ENCODE data around the gene SPAAR. TPM values are rescaled to one million over a fixed set of nuclear protein-coding genes. Genes with fewer than 3 reads are reported as not detected.

The SPAAR gene
- total RNA-seq, 1 experiment from 2014 or later: 0.72 TPM

- Histone ChIP-seq H2AFZ (no peak overlapping the region), H3K79me2 (ENCODE audit: low read depth) (no peaks in the 10 kb centered on the region), H3K9me3 (ENCODE audit: insufficient read depth, low read depth) (no peaks in the 10 kb centered on the region), H3K27ac (no peak overlapping the region), H3K4me3 (no peak overlapping the region), H3K4me1 (replicated peaks; ENCODE audit: insufficient read depth) (no peaks in the 10 kb centered on the region), H3K27me3 (ENCODE audit: insufficient read depth, low read depth) (no peaks in the 10 kb centered on the region), H3K9me2 (ENCODE audit: insufficient read depth) (no peaks in the 10 kb centered on the region), H4K20me1 (ENCODE audit: insufficient read depth) (no peaks in the 10 kb centered on the region), H3K36me3 (ENCODE audit: low read depth) (no peaks in the 10 kb centered on the region), H3K4me2 (no peak overlapping the region), H3F3A (ENCODE audit: insufficient read depth, low read depth) (no peaks in the 10 kb centered on the region)
- POLR2A ChIA-PET (ENCODE audit: unreplicated experiment): no interaction called here
- no peak for DNase-seq
- no TSS peak for BruUV-seq (replicated peaks)
- intact Hi-C loops (cut with micrococcal nuclease; ENCODE audit: unreplicated experiment): no loop called here
- TF ChIP-seq CTCF (conservative IDR thresholded peaks at IDR 0.05) (no peak), EZH2 (IDR thresholded peaks at IDR 0.05; ENCODE audit: low read depth) (no peak)
- CTCF ChIA-PET: interaction anchor here (0.5 kb wide), 1 partner anchor 15 kb away, joined by 6 read pairs; no protein-coding TSS in a partner anchor
These were observed 50.9 kb downstream of the SPAAR start for GRCh38 chr9:35960039-35960655.

Other genes with a start within 250 kb of the SPAAR start
- gene ARHGEF39, start 244.3 kb upstream of the SPAAR start, total RNA-seq (2021): 13.5 and 15.6 TPM in 2 replicates
- 2.5 and 6.6 TPM in 2 replicates for gene CA9, start 235.6 kb upstream of the SPAAR start, total RNA-seq (2021)
- 30.5 and 60.0 TPM in 2 replicates for gene TPM2, start 219.6 kb upstream of the SPAAR start, total RNA-seq (2021)
- gene TLN1, start 177.3 kb upstream of the SPAAR start, total RNA-seq (2021): 101 and 114 TPM in 2 replicates
- 22.4 and 23.6 TPM in 2 replicates for gene CREB3, start 176.8 kb upstream of the SPAAR start, total RNA-seq (2021)
- gene GBA2, start 160.3 kb upstream of the SPAAR start, total RNA-seq (2021): 25.0 and 29.6 TPM in 2 replicates
- gene RGP1, start 160.2 kb upstream of the SPAAR start, total RNA-seq (2021): 21.8 and 25.1 TPM in 2 replicates
- gene MSMP, start 155.2 kb upstream of the SPAAR start, total RNA-seq (2021): not detected in 2 replicates
- 11.3 and 12.2 TPM in 2 replicates for gene NPR2, start 117.9 kb upstream of the SPAAR start, total RNA-seq (2021)
- 0.48 and 1.0 TPM in 2 replicates for gene SPAG8, start 97.2 kb upstream of the SPAAR start, total RNA-seq (2021)
- gene HINT2, start 94.4 kb upstream of the SPAAR start, total RNA-seq (2021): 53.1 and 73.9 TPM in 2 replicates
- not detected in 2 replicates for gene FAM221B, start 80.8 kb upstream of the SPAAR start, total RNA-seq (2021)
- 6.3 and 6.4 TPM in 2 replicates for gene TMEM8B, start 80.3 kb upstream of the SPAAR start, total RNA-seq (2021)
- not detected in 2 replicates for gene OR13J1, start 39.1 kb upstream of the SPAAR start, total RNA-seq (2021)
- 2.0 and 3.6 TPM in 2 replicates for gene HRCT1, start 3.3 kb upstream of the SPAAR start, total RNA-seq (2021)
- gene OR2S2, start 48.7 kb downstream of the SPAAR start, total RNA-seq (2021): not detected in 2 replicates
- 2.1 and 2.5 TPM in 2 replicates for gene RECK, start 127.4 kb downstream of the SPAAR start, total RNA-seq (2021)
- gene GLIPR2, start 227.2 kb downstream of the SPAAR start, total RNA-seq (2021): 3.9 and 7.7 TPM in 2 replicates